ENCODE data around the gene LILRB5. TPM values are rescaled to one million over a fixed set of nuclear protein-coding genes. Genes with fewer than 3 reads are reported as not detected.
"Not testable (repeated sequence)": the region's sequence is repeated elsewhere in the genome, so short reads cannot be mapped to it uniquely, and the experiment has no call there.

The LILRB5 gene
- total RNA-seq, 1 experiment from 2014 or later = not detected

DNA sequence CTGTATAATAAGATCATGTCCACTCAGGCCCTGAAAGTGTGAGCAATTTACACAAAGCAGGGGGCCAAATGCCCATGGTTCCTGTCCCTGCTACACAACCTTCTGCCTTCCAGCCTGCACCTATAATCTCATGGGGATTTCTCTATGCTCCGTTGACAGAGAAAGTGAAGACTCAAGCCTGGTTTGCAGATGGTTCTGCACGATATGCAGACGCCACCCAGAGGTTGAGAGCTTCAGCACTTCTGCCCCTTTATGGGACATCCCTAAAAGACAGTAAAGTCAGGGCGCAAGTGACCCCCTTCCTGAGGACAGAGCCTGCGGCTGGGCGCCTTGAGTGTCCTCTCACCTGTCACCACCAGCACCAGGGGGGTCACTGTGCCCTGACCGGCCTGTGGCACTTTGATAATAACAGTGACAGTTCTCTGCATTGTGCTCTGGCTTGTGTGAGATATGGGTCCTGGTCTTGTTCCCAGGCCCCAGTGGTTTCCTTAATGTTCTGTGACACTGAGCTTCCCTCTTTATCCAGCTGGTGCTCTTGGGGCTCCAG is 40.8 kb upstream of the LILRB5 start:
- CTCF ChIA-PET = no interaction called here
- intact Hi-C loops (cut with micrococcal nuclease) = no loop called here
- H4K20me1 ChIP-seq (ENCODE audit: low read length) = no peaks in the 10 kb centered on the region
- H3K27me3 ChIP-seq (ENCODE audit: low read length) = peaks cover 79% of the 10 kb centered on the region
- H3F3A ChIP-seq (ENCODE audit: low read length, unreplicated experiment) = no peaks in the 10 kb centered on the region
- no peak overlapping the region for H3K9ac ChIP-seq (ENCODE audit: low read length)
- BruUV-seq (replicated peaks) = no TSS peak
- no peaks in the 10 kb centered on the region for H3K79me2 ChIP-seq (ENCODE audit: low read length)
- H3K9me3 ChIP-seq (ENCODE audit: low read length) = no peaks in the 10 kb centered on the region
- H3K4me3 ChIP-seq (ENCODE audit: low read length) = no peak overlapping the region
- DNase-seq = peak; percentile 25
- no peaks in the 10 kb centered on the region for H3K9me2 ChIP-seq (replicated peaks; ENCODE audit: low read length)
- no peak overlapping the region for H3K4me2 ChIP-seq (ENCODE audit: low read length)
- ATAC-seq = no peak
- H3K36me3 ChIP-seq (ENCODE audit: low read depth, low read length) = no peaks in the 10 kb centered on the region
- POLR2A ChIA-PET (ENCODE audit: unreplicated experiment) = no interaction called here
- TF ChIP-seq, protein P1, sequence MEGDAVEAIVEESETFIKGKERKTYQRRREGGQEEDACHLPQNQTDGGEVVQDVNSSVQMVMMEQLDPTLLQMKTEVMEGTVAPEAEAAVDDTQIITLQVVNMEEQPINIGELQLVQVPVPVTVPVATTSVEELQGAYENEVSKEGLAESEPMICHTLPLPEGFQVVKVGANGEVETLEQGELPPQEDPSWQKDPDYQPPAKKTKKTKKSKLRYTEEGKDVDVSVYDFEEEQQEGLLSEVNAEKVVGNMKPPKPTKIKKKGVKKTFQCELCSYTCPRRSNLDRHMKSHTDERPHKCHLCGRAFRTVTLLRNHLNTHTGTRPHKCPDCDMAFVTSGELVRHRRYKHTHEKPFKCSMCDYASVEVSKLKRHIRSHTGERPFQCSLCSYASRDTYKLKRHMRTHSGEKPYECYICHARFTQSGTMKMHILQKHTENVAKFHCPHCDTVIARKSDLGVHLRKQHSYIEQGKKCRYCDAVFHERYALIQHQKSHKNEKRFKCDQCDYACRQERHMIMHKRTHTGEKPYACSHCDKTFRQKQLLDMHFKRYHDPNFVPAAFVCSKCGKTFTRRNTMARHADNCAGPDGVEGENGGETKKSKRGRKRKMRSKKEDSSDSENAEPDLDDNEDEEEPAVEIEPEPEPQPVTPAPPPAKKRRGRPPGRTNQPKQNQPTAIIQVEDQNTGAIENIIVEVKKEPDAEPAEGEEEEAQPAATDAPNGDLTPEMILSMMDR (conservative IDR thresholded peaks at IDR 0.05; ENCODE audit: low read depth, low read length) = no peak; the same call in 1 of the 2 replicates
- no peak for TF ChIP-seq EZH2 (IDR thresholded peaks at IDR 0.05; ENCODE audit: low read length, unreplicated experiment)
- no peak for TF ChIP-seq EZH2phosphoT487 (IDR thresholded peaks at IDR 0.05; ENCODE audit: borderline replicate concordance, low read length)
- no peak overlapping the region for H2AFZ ChIP-seq (ENCODE audit: low read length)
- no peak overlapping the region for H3K27ac ChIP-seq (ENCODE audit: low read length)
- H3K4me1 ChIP-seq (ENCODE audit: insufficient read depth, low read length) = no peaks in the 10 kb centered on the region

DNA sequence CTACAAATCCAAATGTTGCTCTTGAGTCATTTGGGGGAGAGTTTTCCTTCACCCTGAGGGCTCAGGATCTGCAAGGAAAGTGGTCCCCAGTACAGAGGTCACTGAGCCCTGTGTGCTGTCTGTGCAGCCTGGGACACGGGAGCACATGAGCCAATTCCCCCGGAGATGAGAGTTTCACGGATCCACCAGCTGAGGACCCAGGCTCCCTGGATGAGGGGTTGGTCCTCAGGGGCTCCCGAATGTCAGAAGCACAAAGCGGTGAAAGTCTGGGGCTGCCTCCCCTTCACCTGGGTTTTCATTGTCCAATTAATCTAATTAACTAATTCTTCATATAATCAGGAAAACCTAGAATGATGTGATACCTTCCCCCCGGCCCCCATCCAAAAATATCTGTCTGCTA is 37.5 kb upstream of the LILRB5 start:
- peaks cover 90% of the 10 kb centered on the region for H3K27me3 ChIP-seq (ENCODE audit: low read length)

DNA sequence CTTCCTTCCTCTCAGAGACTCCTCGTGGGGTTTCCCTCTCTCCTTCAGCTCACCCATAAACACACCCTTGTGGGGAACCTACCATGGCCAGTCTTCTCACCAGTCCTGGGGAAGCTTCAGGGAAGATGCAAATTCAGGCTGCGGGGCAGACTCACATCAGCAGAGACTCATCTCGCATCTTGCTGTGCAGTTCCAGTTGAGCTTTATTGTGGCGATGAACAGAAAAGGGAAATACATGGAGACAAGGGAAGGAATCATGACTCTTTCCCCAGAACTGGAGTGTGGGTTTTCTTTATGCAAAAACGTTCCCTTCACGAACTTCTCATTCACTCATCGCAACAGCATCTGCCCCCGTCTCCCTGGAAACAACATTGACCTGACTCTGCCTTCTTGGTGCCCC is 32.1 kb upstream of the LILRB5 start:
- H3K4me2 ChIP-seq (ENCODE audit: low read length); H3K9ac ChIP-seq (ENCODE audit: low read length); POLR2A ChIA-PET (ENCODE audit: unreplicated experiment); H4K20me1 ChIP-seq (ENCODE audit: low read length); H3K4me1 ChIP-seq (ENCODE audit: insufficient read depth, low read length); DNase-seq; H3K79me2 ChIP-seq (ENCODE audit: low read length); ATAC-seq; H3K9me2 ChIP-seq (replicated peaks; ENCODE audit: low read length); H3K9me3 ChIP-seq (ENCODE audit: low read length); CTCF ChIA-PET; H3K4me3 ChIP-seq (ENCODE audit: low read length); H2AFZ ChIP-seq (ENCODE audit: low read length); H3F3A ChIP-seq (ENCODE audit: low read length, unreplicated experiment); H3K36me3 ChIP-seq (ENCODE audit: low read depth, low read length); intact Hi-C loops (cut with micrococcal nuclease); BruUV-seq (replicated peaks); H3K27ac ChIP-seq (ENCODE audit: low read length): not testable (repeated sequence)
- peaks cover 87% of the 10 kb centered on the region for H3K27me3 ChIP-seq (ENCODE audit: low read length)

More for the DNA sequence above, 37.5 kb upstream of the LILRB5 start:
- Histone ChIP-seq H2AFZ (ENCODE audit: low read length) (no peak overlapping the region), H3K27ac (ENCODE audit: low read length) (no peak overlapping the region), H3K79me2 (ENCODE audit: low read length) (no peaks in the 10 kb centered on the region), H3K4me3 (ENCODE audit: low read length) (no peak overlapping the region), H3K9me3 (ENCODE audit: low read length) (no peaks in the 10 kb centered on the region; the same call in 1 of the 2 replicates), H3K9me2 (replicated peaks; ENCODE audit: low read length) (no peaks in the 10 kb centered on the region), H3K4me1 (ENCODE audit: insufficient read depth, low read length) (no peaks in the 10 kb centered on the region), H3K36me3 (ENCODE audit: low read depth, low read length) (no peaks in the 10 kb centered on the region), H3K9ac (ENCODE audit: low read length) (no peak overlapping the region), H3K4me2 (ENCODE audit: low read length) (no peak overlapping the region), H3F3A (ENCODE audit: low read length, unreplicated experiment) (no peaks in the 10 kb centered on the region), H4K20me1 (ENCODE audit: low read length) (no peaks in the 10 kb centered on the region)
- intact Hi-C loops (cut with micrococcal nuclease) = no loop called here
- ChIA-PET POLR2A (ENCODE audit: unreplicated experiment) (no interaction called here), CTCF (no interaction called here)
- no TSS peak for BruUV-seq (replicated peaks)
- DNase-seq (no peak), ATAC-seq (no peak)
- TF ChIP-seq EZH2 (IDR thresholded peaks at IDR 0.05; ENCODE audit: low read length, unreplicated experiment) = no peak
- TF ChIP-seq EZH2phosphoT487 (IDR thresholded peaks at IDR 0.05; ENCODE audit: borderline replicate concordance, low read length) = no peak
- TF ChIP-seq, protein P1 (conservative IDR thresholded peaks at IDR 0.05; ENCODE audit: low read depth, low read length) = no peak
